ENCODE results near the gene MAP3K7CL. TPM values are rescaled to one million over a fixed set of nuclear protein-coding genes. Genes with fewer than 3 reads are reported as not detected.

The MAP3K7CL gene
- total RNA-seq, 1 experiment from 2014 or later, result 0.31 TPM

DNA sequence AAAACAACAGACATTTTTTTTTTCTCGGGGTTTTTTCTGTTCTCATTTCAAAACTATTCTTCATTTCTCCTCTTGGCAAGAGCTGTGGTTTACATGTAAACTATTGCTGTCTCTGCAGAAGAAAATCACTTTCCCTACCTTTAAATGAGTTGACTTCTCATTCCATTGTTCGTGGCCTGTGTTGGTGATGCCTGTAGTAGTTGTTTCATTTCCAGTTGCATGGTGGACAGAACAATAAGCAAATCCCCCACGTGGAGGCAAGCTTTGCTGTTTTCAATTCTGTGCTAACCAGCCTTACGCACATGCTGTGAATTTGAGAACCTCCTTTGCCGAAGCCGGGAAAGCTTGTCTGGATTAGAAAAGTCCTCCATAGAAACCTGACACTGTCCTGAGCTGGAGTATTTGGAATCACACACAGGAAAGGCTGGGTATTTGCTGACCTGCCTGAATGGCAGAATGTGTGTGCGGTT lies 26.2 kb upstream of the MAP3K7CL start:
- H3K27me3 ChIP-seq (ENCODE audit: control insufficient read depth, insufficient read depth, low read length), result no peaks in the 10 kb centered on the region
- no peak overlapping the region for H3K27ac ChIP-seq (ENCODE audit: low read length)
- intact Hi-C loops (cut with micrococcal nuclease; ENCODE audit: unreplicated experiment), result no loop called here
- ChIA-PET CTCF (no interaction called here), POLR2A (no interaction called here)
- ATAC-seq, result no peak
- BruUV-seq (replicated peaks), result no TSS peak
- in situ Hi-C loops (cut with HindIII; ENCODE audit: low pct_unique_long_range_greater_than_20kb, low sequenced_read_pairs), result no loop called here
- TF ChIP-seq SIN3A (IDR thresholded peaks at IDR 0.05; ENCODE audit: borderline replicate concordance, insufficient read depth, low read depth, low read length) (no peak), POLR2AphosphoS5 (IDR thresholded peaks at IDR 0.05; ENCODE audit: low read depth, low read length) (no peak), TCF7L2 (IDR thresholded peaks at IDR 0.05; ENCODE audit: low read depth, low read length) (no peak)
- TF ChIP-seq, protein P1, sequence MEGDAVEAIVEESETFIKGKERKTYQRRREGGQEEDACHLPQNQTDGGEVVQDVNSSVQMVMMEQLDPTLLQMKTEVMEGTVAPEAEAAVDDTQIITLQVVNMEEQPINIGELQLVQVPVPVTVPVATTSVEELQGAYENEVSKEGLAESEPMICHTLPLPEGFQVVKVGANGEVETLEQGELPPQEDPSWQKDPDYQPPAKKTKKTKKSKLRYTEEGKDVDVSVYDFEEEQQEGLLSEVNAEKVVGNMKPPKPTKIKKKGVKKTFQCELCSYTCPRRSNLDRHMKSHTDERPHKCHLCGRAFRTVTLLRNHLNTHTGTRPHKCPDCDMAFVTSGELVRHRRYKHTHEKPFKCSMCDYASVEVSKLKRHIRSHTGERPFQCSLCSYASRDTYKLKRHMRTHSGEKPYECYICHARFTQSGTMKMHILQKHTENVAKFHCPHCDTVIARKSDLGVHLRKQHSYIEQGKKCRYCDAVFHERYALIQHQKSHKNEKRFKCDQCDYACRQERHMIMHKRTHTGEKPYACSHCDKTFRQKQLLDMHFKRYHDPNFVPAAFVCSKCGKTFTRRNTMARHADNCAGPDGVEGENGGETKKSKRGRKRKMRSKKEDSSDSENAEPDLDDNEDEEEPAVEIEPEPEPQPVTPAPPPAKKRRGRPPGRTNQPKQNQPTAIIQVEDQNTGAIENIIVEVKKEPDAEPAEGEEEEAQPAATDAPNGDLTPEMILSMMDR (IDR thresholded peaks at IDR 0.05), result no peak
- TF ChIP-seq, protein P2, sequence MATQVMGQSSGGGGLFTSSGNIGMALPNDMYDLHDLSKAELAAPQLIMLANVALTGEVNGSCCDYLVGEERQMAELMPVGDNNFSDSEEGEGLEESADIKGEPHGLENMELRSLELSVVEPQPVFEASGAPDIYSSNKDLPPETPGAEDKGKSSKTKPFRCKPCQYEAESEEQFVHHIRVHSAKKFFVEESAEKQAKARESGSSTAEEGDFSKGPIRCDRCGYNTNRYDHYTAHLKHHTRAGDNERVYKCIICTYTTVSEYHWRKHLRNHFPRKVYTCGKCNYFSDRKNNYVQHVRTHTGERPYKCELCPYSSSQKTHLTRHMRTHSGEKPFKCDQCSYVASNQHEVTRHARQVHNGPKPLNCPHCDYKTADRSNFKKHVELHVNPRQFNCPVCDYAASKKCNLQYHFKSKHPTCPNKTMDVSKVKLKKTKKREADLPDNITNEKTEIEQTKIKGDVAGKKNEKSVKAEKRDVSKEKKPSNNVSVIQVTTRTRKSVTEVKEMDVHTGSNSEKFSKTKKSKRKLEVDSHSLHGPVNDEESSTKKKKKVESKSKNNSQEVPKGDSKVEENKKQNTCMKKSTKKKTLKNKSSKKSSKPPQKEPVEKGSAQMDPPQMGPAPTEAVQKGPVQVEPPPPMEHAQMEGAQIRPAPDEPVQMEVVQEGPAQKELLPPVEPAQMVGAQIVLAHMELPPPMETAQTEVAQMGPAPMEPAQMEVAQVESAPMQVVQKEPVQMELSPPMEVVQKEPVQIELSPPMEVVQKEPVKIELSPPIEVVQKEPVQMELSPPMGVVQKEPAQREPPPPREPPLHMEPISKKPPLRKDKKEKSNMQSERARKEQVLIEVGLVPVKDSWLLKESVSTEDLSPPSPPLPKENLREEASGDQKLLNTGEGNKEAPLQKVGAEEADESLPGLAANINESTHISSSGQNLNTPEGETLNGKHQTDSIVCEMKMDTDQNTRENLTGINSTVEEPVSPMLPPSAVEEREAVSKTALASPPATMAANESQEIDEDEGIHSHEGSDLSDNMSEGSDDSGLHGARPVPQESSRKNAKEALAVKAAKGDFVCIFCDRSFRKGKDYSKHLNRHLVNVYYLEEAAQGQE (IDR thresholded peaks at IDR 0.05; ENCODE audit: insufficient read depth in 1 of 2, low read depth in 2 of 2, low read length in 1 of 2), result no peak
- no peaks in the 10 kb centered on the region for H3K4me1 ChIP-seq (ENCODE audit: control insufficient read depth, insufficient read depth, low read length)
- no peak for DNase-seq (ENCODE audit: low read depth, low spot score)
- H3K36me3 ChIP-seq (ENCODE audit: control insufficient read depth, insufficient read depth, low read length), result no peaks in the 10 kb centered on the region
- no peaks in the 10 kb centered on the region for H3K9me3 ChIP-seq (ENCODE audit: control insufficient read depth, insufficient read depth, low read depth, low read length)
- no peak overlapping the region for H3K4me3 ChIP-seq (ENCODE audit: low read depth in 2 of 2, low read length in 2 of 2)

DNA sequence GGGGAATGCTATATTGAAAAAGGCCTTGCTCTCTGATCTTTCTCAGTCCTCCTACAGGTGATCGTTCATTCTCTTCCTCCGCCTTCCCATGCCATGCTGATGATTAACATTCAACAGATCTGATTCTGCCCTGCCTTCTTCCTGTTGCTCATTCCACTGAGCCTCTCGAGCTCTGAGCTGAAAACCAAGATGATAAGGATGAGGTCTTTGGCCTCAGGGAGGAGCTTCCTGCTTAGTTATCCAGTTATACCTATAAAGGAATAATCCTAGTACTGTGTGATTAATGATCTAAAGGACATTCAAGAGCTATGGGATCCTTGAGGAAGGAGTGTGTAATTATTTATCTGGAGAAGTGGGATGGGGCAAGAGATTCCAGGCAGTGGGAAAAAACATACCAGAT lies 25.2 kb upstream of the MAP3K7CL start:
- TF ChIP-seq, protein P2 (IDR thresholded peaks at IDR 0.05; ENCODE audit: insufficient read depth in 1 of 2, low read depth in 2 of 2, low read length in 1 of 2), result no peak
- TF ChIP-seq TCF7L2 (IDR thresholded peaks at IDR 0.05; ENCODE audit: low read depth, low read length), result no peak
- intact Hi-C loops (cut with micrococcal nuclease; ENCODE audit: unreplicated experiment), result no loop called here
- no peak for ATAC-seq

More for the DNA sequence above, 25.2 kb upstream of the MAP3K7CL start:
- H3K4me3 ChIP-seq (ENCODE audit: low read depth in 2 of 2, low read length in 2 of 2), result no peak overlapping the region
- DNase-seq (ENCODE audit: low read depth, low spot score), result no peak
- no TSS peak for BruUV-seq (replicated peaks)
- H3K4me1 ChIP-seq (ENCODE audit: control insufficient read depth, insufficient read depth, low read length), result no peaks in the 10 kb centered on the region
- H3K9me3 ChIP-seq (ENCODE audit: control insufficient read depth, insufficient read depth, low read depth, low read length), result no peaks in the 10 kb centered on the region
- in situ Hi-C loops (cut with HindIII; ENCODE audit: low pct_unique_long_range_greater_than_20kb, low sequenced_read_pairs), result no loop called here
- CTCF ChIA-PET, result interaction anchor here (0.5 to 0.6 kb wide), 2 partner anchors 16 to 23 kb away, joined by 3 to 6 read pairs; no protein-coding TSS in a partner anchor
- H3K36me3 ChIP-seq (ENCODE audit: control insufficient read depth, insufficient read depth, low read length), result no peaks in the 10 kb centered on the region
- H3K27ac ChIP-seq (ENCODE audit: low read length), result no peak overlapping the region
- POLR2A ChIA-PET, result no interaction called here
- H3K27me3 ChIP-seq (ENCODE audit: control insufficient read depth, insufficient read depth, low read length), result no peaks in the 10 kb centered on the region

Data from Panc1 (cell line).